ENCODE data around the gene IRS1.

GRCh38 chr2:226720948-226721347 lies 78.7 kb downstream of the IRS1 start:
- TF ChIP-seq CTCF (IDR thresholded peaks at IDR 0.05) (no peak), POLR2AphosphoS5 (IDR thresholded peaks at IDR 0.05) (no peak), EP300 (IDR thresholded peaks at IDR 0.05) (no peak), POLR2A (IDR thresholded peaks at IDR 0.05) (no peak)
